ENCODE measurements around the gene FGFBP3.

The FGFBP3 gene, protein sequence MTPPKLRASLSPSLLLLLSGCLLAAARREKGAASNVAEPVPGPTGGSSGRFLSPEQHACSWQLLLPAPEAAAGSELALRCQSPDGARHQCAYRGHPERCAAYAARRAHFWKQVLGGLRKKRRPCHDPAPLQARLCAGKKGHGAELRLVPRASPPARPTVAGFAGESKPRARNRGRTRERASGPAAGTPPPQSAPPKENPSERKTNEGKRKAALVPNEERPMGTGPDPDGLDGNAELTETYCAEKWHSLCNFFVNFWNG

DNA sequence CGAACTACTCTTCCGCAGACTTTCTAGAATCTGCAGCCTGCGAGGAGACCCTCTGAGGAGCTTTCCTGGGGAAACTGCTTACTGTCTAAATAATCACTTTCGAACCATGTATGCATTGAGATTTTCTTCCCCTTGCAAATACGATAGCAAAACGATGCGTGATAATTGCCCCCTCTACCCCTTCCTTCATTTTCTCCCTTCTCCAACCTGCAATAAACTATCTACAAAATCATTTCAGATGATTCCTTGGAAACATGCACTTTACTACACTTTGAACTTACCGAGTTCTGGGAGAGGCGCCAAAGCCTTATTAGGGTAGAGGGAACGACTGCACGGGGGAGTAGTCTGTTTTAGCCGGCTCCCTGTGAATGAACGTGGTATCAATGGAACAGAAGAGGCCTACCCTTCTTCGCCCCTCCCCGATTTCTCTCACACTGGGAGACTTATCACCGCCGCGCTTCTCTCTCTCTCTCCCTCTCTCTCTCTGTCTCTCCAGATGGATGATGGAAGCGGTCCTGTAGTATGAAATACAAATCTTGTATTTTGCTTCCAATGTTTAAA is at the start of gene FGFBP3:
Gene FGFBP3, minus strand, starts transcription at position 370 of the 561 bp plus-strand sequence. CDS start 517 bp downstream, outside the sequence.
- peak; percentile 62 for DNase-seq (ENCODE audit: low read depth, low spot score)

DNA sequence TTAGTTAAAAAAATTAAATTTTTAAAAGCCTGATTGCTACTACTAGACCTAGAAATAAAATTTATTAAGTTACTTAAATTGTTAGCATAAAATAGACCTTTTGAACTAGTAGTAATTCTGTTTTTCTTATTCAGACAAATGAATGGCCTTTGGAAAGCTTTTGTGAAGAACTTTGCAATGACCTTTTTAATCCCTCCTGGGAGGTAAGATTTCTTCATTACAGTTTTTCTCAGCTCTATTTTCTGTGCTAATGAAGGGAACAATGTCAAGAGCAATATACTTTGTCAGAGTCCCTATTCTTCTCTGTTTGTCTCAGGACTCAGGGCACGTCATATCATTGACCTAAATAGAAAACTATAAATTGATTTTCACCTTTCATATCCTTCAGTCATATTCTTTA is 47.8 kb upstream of the FGFBP3 start:
- no peak for DNase-seq (ENCODE audit: low read depth, low spot score)

DNA sequence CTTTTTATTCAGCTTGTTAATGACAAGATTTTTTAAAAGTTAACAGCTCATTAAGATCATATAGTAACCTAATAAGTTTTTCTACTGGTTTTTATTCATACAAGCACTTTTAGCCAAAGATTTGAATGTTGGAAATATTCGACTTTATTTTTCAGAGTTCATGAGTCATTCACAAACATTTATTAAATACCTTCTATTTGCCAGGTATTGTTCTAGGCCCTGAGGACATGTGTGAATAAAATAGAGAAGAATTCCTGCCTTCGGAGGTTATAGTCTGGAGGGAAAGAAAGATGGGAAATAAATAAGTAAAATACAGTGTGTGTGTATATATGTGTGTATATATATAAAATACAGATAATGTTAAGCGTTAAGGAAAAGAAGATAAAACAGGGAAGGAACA is 45.8 kb upstream of the FGFBP3 start:
- no peak for DNase-seq (ENCODE audit: low read depth, low spot score)

DNA sequence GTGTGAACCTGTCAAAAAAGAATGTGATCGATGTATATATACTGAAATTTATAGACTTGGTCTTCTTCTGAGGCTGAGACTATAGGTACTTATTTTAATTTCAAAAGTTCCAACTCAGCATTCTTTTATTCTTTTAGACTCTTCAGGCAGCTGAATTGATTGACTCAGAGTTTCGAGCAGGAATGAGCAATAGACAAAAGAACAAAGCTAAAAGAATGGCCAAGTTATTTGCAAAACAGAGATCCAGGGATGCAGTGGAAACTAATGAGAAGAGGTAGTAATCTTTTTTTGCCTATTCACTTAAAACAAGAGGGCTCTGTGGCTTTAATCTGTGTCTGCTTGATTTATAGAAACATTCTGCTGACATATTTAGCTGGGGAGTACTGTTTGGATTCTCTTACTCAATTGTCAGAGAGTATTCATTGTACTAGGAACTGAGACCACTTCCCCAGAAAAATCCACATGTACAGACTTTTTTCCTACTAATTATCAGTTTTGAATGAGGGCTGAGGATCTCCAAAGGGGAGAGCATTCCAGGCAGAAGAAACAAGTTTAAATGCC is 44.4 kb upstream of the FGFBP3 start:
- DNase-seq (ENCODE audit: low read depth, low spot score) = peak; percentile 26

DNA sequence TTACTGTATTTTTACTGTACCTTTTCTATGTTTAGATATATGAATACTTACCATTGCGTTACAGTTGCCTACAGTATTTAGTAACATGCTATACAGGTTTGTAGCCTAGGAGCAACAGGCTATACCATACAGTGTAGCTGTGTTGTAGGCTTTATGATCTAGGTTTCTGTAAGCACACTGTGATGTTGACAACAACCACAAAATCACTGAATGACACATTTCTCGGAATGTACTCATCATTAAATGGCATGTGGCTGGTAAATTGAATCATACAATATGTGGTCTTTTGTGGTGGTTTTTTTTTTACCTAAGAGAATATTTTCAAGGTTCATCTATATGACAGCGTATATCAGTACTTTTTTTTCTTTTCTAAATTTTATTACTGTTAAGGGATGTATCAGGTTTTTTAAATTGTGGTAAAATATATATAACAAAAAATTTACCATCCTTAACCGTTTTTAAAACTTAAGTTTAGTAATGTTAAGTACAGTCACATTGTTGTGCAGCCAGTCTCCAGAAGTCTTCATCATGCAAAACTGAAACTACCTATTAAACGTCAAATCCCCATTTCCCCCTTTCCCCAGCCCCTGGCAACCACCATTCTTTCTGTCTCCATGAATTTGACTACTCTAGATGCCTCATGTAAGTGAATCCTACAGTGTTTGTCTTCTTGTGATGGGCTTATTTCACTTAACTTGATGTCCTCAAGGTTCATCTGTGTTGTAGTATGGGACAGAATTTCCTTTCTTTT is 35.8 kb upstream of the FGFBP3 start:
- DNase-seq (ENCODE audit: low read depth, low spot score) = peak; percentile 48

DNA sequence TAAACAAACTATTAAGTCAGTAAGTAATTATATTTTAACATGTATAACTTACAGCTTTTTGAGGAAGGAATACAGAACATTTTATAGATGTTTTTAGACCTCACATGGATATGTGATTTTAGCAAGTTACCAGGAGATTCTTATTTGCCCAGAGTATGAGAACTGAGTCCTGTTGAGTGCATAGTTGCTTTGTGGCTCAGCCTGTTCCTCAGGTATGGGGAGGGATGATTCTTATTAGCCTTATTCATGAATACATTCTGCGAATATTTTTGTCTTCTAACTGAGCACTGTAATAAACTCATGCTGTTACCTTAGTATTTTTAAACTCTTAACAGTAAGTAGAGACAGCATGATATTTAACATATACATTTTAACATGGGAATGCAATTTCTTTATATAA is 32.1 kb upstream of the FGFBP3 start:
- DNase-seq (ENCODE audit: low read depth, low spot score) = peak; percentile 17

DNA sequence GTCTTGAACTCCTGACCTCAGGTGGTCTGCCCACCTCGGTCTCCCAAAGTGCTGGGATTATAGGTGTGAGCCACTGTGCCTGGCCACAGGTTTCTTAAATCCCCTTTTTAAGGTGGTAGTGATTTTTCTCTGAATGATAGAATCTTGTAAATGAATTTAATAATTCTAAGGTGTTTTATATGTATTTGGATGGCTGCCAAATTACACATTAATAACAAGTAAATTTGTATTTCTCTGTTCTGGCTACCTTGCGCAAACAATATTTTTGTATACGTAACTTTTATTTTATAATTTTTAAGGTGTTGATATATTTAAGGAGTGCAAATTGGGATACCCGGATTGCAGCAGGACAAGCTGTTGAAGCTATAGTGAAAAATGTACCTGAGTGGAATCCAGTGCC is 30.4 kb upstream of the FGFBP3 start:
- DNase-seq (ENCODE audit: low read depth, low spot score) = no peak

DNA sequence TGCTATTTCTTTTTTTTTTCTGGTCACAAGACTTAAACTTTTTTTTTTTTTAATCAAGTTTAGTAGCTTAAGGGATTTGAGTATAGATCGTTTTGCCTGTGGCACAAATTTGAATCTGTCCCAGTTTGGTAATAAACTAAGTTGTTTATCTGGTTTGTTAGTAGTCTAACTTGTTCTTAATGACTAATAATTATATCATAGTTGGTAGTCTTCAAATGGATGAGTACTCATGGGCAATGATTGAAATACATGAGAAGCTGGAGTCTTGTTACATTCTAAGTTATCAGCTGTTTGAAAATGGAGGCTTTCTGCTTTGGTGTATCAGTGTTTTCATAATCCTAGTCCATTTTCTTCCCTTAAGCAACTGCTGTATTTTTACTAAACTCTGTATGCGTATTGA is 26.6 kb upstream of the FGFBP3 start:
- no peak for DNase-seq (ENCODE audit: low read depth, low spot score)

DNA sequence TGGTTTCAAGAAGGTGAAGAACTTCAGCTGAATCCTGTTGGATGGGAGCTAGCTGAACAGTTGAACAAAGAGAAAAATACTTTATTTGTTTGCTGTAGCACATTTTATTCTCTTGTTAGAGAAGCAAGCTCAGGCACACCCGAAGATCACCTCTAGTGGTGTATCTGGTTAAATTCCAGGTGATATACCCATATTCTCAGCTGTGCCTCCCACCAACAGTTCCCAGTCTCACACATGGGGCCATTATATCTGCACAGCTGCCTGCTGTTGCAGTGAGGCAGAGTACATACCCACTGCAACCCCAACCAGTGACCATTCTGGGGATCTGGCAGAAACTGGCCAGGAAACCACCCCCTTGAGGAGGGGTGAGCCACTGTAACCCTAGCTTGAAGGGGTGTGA is 23.5 kb upstream of the FGFBP3 start:
- no peak for DNase-seq (ENCODE audit: low read depth, low spot score)

DNA sequence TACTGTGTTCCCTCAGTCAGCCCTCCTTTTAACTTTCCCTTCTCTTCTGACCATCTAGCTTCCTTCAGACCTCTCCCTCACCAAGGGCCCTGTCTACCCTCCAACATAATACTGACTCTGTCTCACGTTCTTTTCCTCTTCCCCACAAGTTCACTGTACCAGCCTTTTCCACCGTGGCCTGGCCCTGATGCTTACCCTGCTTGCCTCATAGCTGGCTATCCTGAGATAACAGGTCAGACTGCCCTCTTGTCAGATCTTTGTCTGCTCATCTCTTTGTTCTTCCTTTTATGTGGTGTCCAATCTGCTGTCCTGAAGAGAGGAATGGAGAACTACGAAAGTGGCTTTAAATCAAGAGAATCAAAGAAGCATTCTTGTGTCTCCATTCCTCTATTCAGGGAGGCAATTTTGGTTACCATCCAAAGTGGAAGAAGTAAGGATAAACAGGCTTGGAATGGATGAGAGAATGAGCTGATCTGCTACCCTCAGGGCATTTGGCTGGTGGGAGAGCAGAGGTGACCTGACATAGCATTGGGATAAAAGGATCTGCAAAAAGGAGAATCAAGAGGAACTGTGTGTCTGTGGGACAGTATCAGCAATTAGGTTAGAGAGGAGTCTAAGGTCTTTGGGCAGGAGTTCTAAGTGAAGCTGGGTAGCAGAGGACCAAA is 22.4 kb upstream of the FGFBP3 start:
- no peak for DNase-seq (ENCODE audit: low read depth, low spot score)

DNA sequence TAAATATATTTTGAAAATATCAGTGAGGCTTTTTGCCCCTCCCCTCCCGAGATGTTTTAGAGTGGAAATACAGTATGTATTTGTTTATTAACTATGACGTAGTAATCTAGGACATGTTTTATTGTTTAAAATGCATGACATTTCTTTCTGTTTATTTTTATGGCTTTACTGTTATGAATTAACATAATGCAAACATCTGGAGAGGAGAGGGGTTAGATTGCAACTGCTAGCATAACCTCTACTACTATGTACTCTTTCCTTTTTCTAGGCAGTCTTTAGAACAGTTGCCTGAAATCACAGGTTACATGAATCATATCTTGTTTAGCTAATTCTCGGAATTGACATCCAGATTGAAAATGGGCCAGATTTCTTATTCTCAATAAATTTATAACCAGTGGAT is 21.7 kb upstream of the FGFBP3 start:
- DNase-seq (ENCODE audit: low read depth, low spot score) = no peak

DNA sequence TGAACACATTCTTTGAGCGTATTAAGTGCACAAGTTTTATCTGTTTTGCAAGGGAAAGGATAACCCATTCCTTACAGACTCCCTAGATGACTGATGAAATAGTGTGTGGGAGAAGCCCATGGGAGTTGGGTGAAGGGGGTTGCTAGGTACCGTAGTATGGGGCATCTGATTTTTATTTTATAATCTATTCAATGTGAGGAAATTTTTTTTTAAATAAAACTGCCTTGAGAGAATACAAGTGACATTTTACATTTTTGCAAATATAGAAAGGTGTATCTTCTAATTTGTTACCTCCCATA is 15.7 kb upstream of the FGFBP3 start:
- DNase-seq (ENCODE audit: low read depth, low spot score) = no peak

DNA sequence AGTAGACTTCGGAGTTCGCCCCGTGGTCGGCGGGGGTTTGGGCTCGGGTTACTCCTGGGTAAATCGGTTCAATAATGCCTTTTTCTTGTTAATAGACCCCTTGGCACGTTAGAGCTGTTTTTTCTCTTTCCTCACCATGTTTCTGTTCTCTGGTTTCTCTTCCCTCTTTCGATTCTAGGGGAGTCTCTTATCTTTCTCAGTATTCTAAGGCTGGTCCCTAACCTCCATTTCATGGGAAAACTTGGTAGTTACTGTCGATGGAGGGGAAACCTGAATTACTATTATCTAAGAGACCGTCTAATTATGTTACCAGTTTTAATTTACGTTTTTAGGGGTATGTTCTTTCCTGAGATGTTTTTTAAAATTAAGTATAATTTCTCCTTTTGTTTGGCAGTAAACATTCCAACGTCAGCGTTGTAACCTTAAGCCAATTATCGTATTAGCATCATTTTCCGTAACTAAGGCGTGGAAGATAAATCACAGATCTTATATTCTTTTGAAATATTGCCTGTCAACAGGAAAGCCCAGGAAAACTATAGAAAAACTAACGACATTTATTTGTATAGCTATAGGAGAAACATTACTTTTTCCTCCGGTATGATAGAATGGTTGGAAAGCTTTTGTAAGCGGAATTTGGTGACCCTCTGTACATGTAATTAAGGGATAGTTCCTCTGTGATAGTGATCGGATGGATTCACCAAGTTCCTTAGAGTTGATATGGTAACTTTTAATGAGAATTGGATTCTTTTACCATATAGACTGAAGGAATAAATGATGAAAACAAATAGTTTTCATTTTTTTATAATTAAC is 15.1 kb upstream of the FGFBP3 start:
- no peak for DNase-seq (ENCODE audit: low read depth, low spot score)

DNA sequence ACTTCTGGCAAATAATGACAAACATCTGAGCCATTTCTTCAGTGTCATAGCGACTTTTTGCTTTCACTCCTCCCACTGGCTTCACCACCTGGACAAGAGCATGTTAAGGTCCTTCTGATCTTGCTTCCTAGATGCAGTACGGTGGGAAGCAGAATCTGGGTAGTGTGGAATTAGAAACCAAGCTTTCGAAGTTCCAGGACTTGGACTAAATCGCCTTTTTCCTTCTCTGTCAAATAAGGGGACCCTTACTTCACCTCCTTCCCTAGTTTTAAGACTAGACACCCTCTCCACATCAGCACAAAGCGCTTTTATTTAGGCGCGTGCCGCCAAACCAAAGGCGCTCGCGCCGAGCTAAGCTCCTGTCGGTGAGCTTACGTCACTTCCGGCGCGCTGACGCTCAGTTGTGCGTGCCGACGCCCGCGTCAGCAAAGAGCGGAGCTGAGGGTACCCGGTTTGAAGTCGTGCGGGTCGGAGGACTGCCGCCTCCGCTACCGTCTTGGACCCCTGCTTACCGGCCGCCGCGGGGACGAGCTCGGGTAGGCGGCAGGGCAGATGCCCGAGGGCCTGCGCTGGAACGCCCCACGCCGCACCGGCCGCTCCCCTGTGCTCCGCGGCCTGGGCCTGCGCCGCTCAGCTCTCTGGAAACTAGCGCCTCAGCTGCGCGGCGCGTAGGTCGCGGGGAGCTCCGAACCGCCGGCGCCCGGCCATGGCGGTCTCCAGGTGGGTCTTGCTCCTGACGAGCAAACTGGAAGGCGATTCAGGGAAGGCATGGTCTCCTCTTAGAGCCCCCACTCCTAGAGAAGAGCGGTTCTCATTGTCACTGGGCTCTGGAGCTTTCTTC is 14.3 kb upstream of the FGFBP3 start, which contains the start of gene BTAF1:
Gene BTAF1, plus strand, starts transcription at position 400 of the 841 bp plus-strand sequence. Its CDS starts 307 bp downstream, at position 707.
- peak; percentile 97 for DNase-seq (ENCODE audit: low read depth, low spot score)

DNA sequence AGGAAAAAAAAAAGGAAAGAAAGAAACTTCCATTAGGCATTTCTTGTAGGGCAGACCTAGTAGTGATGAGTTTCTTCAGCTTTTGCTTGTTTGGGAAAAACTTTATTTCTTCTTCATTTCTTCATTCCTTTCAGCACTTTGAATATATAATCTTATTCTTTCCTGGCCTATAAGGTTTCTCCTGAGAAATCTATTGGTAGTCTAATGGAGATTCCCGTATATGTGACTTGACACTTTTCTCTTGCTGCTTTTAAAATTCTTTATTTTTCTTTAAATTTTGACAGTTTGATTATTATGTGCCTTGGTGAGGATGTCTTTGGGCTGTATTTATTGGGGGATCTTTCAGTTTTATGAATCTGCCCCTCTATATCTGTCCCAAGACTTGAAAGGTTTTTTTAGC is 10.4 kb upstream of the FGFBP3 start:
- DNase-seq (ENCODE audit: low read depth, low spot score) = no peak

DNA sequence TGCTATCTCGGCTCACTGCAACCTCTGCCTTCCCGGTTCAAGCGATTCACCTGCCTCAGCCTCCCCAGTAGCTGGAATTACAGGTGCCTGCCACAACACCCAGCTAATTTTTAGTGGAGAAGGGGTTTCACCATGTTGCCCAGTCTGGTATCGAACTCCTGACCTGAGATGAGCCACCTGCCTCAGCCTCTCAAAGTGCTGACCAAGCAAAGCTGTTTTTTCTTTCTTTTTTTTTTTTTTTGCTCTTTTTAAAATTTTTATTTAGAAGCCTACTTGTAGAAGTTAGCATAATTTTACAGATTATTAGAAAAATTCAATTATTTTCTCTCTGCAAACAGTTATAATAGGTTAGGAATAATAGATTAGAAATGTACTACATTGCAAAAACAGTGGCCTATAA is 1.2 kb upstream of the FGFBP3 start:
- DNase-seq (ENCODE audit: low read depth, low spot score) = no peak

DNA sequence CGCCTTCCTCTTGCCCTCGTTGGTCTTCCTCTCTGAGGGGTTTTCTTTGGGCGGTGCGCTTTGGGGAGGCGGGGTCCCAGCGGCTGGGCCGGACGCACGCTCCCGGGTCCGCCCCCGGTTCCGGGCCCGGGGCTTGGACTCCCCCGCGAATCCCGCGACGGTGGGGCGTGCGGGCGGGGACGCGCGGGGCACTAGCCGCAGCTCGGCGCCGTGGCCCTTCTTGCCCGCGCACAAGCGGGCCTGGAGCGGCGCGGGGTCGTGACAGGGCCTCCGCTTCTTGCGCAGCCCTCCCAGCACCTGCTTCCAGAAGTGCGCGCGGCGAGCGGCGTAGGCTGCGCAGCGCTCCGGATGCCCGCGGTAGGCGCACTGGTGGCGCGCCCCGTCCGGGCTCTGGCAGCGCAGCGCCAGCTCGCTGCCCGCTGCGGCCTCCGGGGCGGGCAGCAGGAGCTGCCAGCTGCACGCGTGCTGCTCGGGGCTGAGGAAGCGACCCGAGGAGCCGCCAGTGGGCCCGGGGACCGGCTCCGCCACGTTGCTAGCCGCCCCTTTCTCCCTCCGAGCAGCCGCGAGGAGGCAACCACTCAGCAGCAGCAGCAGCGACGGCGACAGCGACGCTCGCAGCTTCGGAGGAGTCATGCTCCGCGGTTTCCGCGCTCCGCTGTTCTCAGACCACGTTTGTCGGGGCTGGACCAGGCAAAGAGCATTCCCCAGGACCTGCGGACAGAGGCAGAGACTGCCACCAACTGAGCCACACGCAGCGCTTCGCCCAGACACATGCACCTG is 759 bp downstream of the FGFBP3 start:
- DNase-seq (ENCODE audit: low read depth, low spot score) = peak; percentile 92

DNA sequence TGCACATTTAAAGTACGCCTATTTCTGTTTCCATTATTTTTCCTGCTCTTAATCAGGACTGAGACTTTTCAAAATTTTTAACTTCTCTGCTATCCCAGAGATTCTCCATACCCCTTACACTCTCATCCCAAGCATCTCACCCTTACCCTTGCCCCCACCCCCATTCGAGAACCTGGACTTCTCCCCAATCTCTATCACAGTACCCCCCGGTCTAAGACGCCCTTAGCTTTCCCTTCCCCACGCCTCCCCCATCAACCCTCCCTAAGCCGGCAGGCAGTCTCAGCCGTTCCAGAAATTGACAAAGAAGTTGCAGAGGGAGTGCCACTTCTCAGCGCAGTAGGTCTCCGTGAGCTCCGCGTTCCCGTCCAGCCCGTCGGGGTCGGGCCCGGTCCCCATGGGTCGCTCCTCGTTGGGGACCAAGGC is 1.4 kb downstream of the FGFBP3 start:
- DNase-seq (ENCODE audit: low read depth, low spot score) = no peak

DNA sequence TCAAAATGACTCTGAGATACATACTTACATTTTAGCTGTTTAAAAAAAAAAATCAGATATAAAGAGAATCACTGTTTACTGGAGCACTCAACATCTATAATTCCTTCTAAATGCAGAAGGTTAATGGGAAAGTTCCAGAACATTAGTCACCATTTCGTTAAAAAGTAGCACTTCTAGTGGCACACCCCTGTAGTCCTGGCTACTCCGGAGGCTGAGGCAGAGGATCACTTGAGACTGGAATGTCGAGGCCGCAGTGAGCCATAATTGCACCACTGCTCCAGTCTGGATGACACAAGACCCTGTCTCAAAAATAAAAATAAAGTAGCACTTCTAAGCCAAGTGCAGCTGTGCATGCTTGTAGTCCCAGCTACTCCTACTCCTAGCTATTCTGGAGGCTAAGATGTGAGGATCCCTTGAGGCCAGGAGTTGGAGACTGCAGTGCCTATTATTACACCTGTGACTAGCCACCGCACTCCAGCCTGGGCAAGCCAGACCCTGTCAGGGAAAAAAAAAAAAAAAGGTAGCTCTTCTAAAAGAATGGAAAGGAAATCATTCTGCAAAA is 2.2 kb downstream of the FGFBP3 start:
- peak; percentile 28 for DNase-seq (ENCODE audit: low read depth, low spot score)
